Loucy (cell line): ENCODE measurements around the gene CAPN10.

Source experiments
- H2AFZ ChIP-seq: fragments of 200-600 bp; sonication (generic); 2 replicates; pipeline ENCODE4 v1.6.0; 2016; ENCODE audit warnings: antibody characterized with exemption, mild to moderate bottlenecking, low read length, moderate library complexity
- H3F3A ChIP-seq: fragments of 200-600 bp; 2 replicates; pipeline ENCODE4 v1.6.0; 2016; ENCODE audit warnings: antibody characterized with exemption, low read depth, mild to moderate bottlenecking
- H3K27me3 ChIP-seq: fragments of 200-600 bp; sonication (generic); 2 replicates; pipeline ENCODE4 v1.6.1; 2014; ENCODE audit warnings: low read length, mild to moderate bottlenecking; ENCODE audit not compliant: insufficient read depth, poor library complexity, severe bottlenecking
- H3K36me3 ChIP-seq: fragments of 200-600 bp; sonication (generic); 2 replicates; pipeline ENCODE4 v1.6.1; 2016; ENCODE audit warnings: low read length; ENCODE audit not compliant: insufficient read depth
- H3K4me1 ChIP-seq: fragments of 200-600 bp; sonication (generic); 2 replicates; pipeline ENCODE4 v1.5.1; 2014; ENCODE audit warnings: low read length, mild to moderate bottlenecking; ENCODE audit not compliant: insufficient read depth, poor library complexity, severe bottlenecking
- H3K4me2 ChIP-seq: fragments of 200-600 bp; sonication (generic); 2 replicates; pipeline ENCODE4 v1.6.0; 2014; ENCODE audit warnings: antibody characterized with exemption, low read length, low read depth, mild to moderate bottlenecking; ENCODE audit not compliant: poor library complexity, severe bottlenecking
- H3K4me3 ChIP-seq: fragments of 200-600 bp; sonication (generic); 2 replicates; pipeline ENCODE4 v1.5.1; 2014; ENCODE audit warnings: low read length, mild to moderate bottlenecking, mixed read lengths; ENCODE audit not compliant: poor library complexity, severe bottlenecking
- H3K79me2 ChIP-seq: fragments of 200-600 bp; sonication (generic); 2 replicates; pipeline ENCODE4 v1.6.1; 2014; ENCODE audit warnings: low read length; ENCODE audit not compliant: insufficient read depth
- H3K9ac ChIP-seq: fragments of 200-600 bp; sonication (generic); 2 replicates; pipeline ENCODE4 v1.6.0; 2014; ENCODE audit warnings: mild to moderate bottlenecking, low read depth, low read length, moderate library complexity; ENCODE audit not compliant: poor library complexity, severe bottlenecking
- H3K9me2 ChIP-seq: fragments of 200-600 bp; sonication (generic); replicated peaks from 2 replicates; pipeline ENCODE4 v1.6.1; 2016; ENCODE audit warnings: low read depth, low read length, mixed read lengths
- H3K9me3 ChIP-seq: fragments of 200-600 bp; sonication (generic); 2 replicates; pipeline ENCODE4 v1.6.1; 2014; ENCODE audit warnings: mild to moderate bottlenecking, antibody characterized with exemption, low read length, low read depth; ENCODE audit not compliant: insufficient read depth
- H4K20me1 ChIP-seq: fragments of 200-600 bp; sonication (generic); 2 replicates; pipeline ENCODE4 v1.6.0; 2014; ENCODE audit warnings: antibody characterized with exemption, low read length, mild to moderate bottlenecking; ENCODE audit not compliant: insufficient read depth, poor library complexity, severe bottlenecking
- CTCF ChIP-seq: fragments of 200-600 bp; sonication (generic); conservative IDR thresholded peaks from 2 replicates; pipeline ENCODE4 v1.5.1; 2014; ENCODE audit warnings: mild to moderate bottlenecking, antibody characterized with exemption, low read length
- EZH2phosphoT487 ChIP-seq: fragments of 200-600 bp; IDR thresholded peaks from 2 replicates; pipeline ENCODE4 v1.6.1; 2018; ENCODE audit warnings: antibody characterized with exemption, mild to moderate bottlenecking, moderate library complexity, borderline replicate concordance

The CAPN10 gene

GRCh38 chr2:240629619-240629967, 43.1 kb downstream of the CAPN10 start:
- Histone ChIP-seq H3K9me3 (peaks cover 9% of the 10 kb centered on the region; the same call in 1 of the 2 replicates), H3K79me2 (no peaks in the 10 kb centered on the region), H3K36me3 (no peaks in the 10 kb centered on the region), H3K9ac (no peak overlapping the region), H4K20me1 (no peaks in the 10 kb centered on the region), H3K27me3 (no peaks in the 10 kb centered on the region), H3K4me3 (no peak overlapping the region), H3K9me2 (no peaks in the 10 kb centered on the region), H3K4me2 (no peak overlapping the region), H2AFZ (no peak overlapping the region), H3F3A (no peaks in the 10 kb centered on the region), H3K4me1 (peaks cover 9% of the 10 kb centered on the region)
- TF ChIP-seq CTCF (no peak), EZH2phosphoT487 (no peak)

GRCh38 chr2:240629968-240630770, 43.6 kb downstream of the CAPN10 start:
- H3K4me2 ChIP-seq, result no peak overlapping the region
- no peak overlapping the region for H2AFZ ChIP-seq
- peaks cover 11% of the 10 kb centered on the region; the same call in 1 of the 2 replicates for H3K9me3 ChIP-seq
- no peak for TF ChIP-seq CTCF
- no peak for TF ChIP-seq EZH2phosphoT487
- no peaks in the 10 kb centered on the region for H3K27me3 ChIP-seq
- peaks cover 6% of the 10 kb centered on the region for H3K4me1 ChIP-seq
- no peak overlapping the region for H3K9ac ChIP-seq
- no peaks in the 10 kb centered on the region for H3F3A ChIP-seq
- H3K36me3 ChIP-seq, result no peaks in the 10 kb centered on the region
- H3K4me3 ChIP-seq, result no peak overlapping the region
- H4K20me1 ChIP-seq, result no peaks in the 10 kb centered on the region
- H3K79me2 ChIP-seq, result no peaks in the 10 kb centered on the region
- no peaks in the 10 kb centered on the region for H3K9me2 ChIP-seq

- Histone ChIP-seq H2AFZ (no peak overlapping the region), H3K9ac (no peak overlapping the region), H3K4me3 (no peak overlapping the region), H3K27me3 (no peaks in the 10 kb centered on the region), H3K79me2 (no peaks in the 10 kb centered on the region), H3K4me1 (peaks cover 6% of the 10 kb centered on the region), H3K9me3 (peaks cover 15% of the 10 kb centered on the region; the same call in 1 of the 2 replicates), H3K36me3 (no peaks in the 10 kb centered on the region), H3F3A (no peaks in the 10 kb centered on the region), H4K20me1 (no peaks in the 10 kb centered on the region), H3K4me2 (no peak overlapping the region), H3K9me2 (no peaks in the 10 kb centered on the region)
- no peak for TF ChIP-seq EZH2phosphoT487
- TF ChIP-seq CTCF, result no peak
These were observed 44.4 kb downstream of the CAPN10 start for GRCh38 chr2:240630771-240631547.
